H1 (cell line): Measurements from ENCODE around the gene MGST3. TPM values are rescaled to one million over a fixed set of nuclear protein-coding genes. Genes with fewer than 3 reads are reported as not detected.

Experiments used
- BRCA1 ChIP-seq: IDR thresholded peaks from 2 replicates; pipeline ENCODE4 v1.6.1; 2012; ENCODE audit warnings: low read depth, low read length, improper control_type of control experiment
- CTBP2 ChIP-seq: IDR thresholded peaks from 2 replicates; pipeline ENCODE4 v1.7.0; 2011; ENCODE audit warnings: borderline replicate concordance, mild to moderate bottlenecking, moderate library complexity, mixed read lengths, low read length; ENCODE audit not compliant: insufficient read depth, insufficient read length
- E2F6 ChIP-seq: IDR thresholded peaks from 2 replicates; pipeline ENCODE4 v1.6.1; 2012; ENCODE audit warnings: inconsistent platforms
- NRF1 ChIP-seq: IDR thresholded peaks from 2 replicates; pipeline ENCODE4 v1.6.1; 2011; ENCODE audit warnings: mild to moderate bottlenecking, low read depth, low read length, improper control_type of control experiment
- PHF8 ChIP-seq: fragments of 200-600 bp; sonication (generic); conservative IDR thresholded peaks from 2 replicates; pipeline ENCODE4 v1.7.1; 2012; ENCODE audit warnings: low read depth, mild to moderate bottlenecking, inconsistent platforms, low read length, moderate library complexity
- POLR2AphosphoS5 ChIP-seq: IDR thresholded peaks from 2 replicates; pipeline ENCODE4 v1.6.1; 2011; ENCODE audit warnings: low read depth, low read length
- RBBP5 ChIP-seq: IDR thresholded peaks from 2 replicates; pipeline ENCODE4 v1.7.1; 2012; ENCODE audit warnings: low read depth, mild to moderate bottlenecking, inconsistent platforms, low read length, moderate library complexity, borderline replicate concordance
- SAP30 ChIP-seq: fragments of 300-600 bp; sonication (generic); IDR thresholded peaks from 2 replicates; pipeline ENCODE4 v1.7.1; 2012; ENCODE audit warnings: low read length, moderate library complexity, mild to moderate bottlenecking, inconsistent platforms; ENCODE audit not compliant: insufficient read depth, insufficient replicate concordance
- SP4 ChIP-seq: IDR thresholded peaks from 2 replicates; pipeline ENCODE4 v1.6.1; 2012; ENCODE audit warnings: low read length, inconsistent platforms
- TAF7 ChIP-seq: optimal IDR thresholded peaks from 2 replicates; pipeline ENCODE3; 2011; ENCODE audit warnings: low read depth, mild to moderate bottlenecking, inconsistent platforms, low read length, moderate library complexity, borderline replicate concordance
- TCF12 ChIP-seq: IDR thresholded peaks from 2 replicates; pipeline ENCODE4 v1.6.1; 2011; ENCODE audit warnings: low read depth, mild to moderate bottlenecking, low read length
- polyA plus RNA-seq, 7 experiments: library from polyadenylated mRNA; depleted of rRNA in 3 of 7; stranded (reverse) in 5 of 7; unstranded in 2 of 7; fragments of >200 nt in 5 of 7; fragments of 200-250 nt in 2 of 7; gene quantifications; 1 replicate in 5 of 7; 2 replicates in 1 of 7; 4 replicates in 1 of 7; pipeline versions ENCODE4 v1.2.1 to v1.2.3, GENCODE V29; 2011 to 2013; ENCODE audit warnings: missing spikeins in 2 of 7, mixed read lengths in 2 of 7
- total RNA-seq: library from RNA; stranded (reverse); fragmentation: NEBNext Ultra II Directional; extraction: Animal tissue kit (Norgen Biotek cat#: 25700); gene quantifications from 2 replicates; pipeline ENCODE4 v1.2.1, GENCODE V29; 2021

MGST3 gene
- total and polyA plus RNA-seq, 2 of the 8 experiments (the other 6 are each of a cell fraction or from before 2014, with no cell fraction given): 124 to 257 TPM

- no peak for TF ChIP-seq POLR2AphosphoS5
- no peak for TF ChIP-seq CTBP2
- TF ChIP-seq NRF1: no peak
- TF ChIP-seq SP4: no peak
- TF ChIP-seq PHF8: no peak
- no peak for TF ChIP-seq BRCA1
- TF ChIP-seq TCF12: no peak
- TF ChIP-seq E2F6: no peak
- TF ChIP-seq SAP30: no peak
- no peak for TF ChIP-seq TAF7
- no peak for TF ChIP-seq RBBP5
These were observed 4.3 kb downstream of the MGST3 start (continued) for GRCh38 chr1:165635329-165635728.
